GM19035 (cell line): ENCODE results near the gene IGSF21.
"Not testable (repeated sequence)": the region's sequence is repeated elsewhere in the genome, so short reads cannot be mapped to it uniquely, and the experiment has no call there.

Source experiments
- ATAC-seq: cut with Tn5 transposase; IDR thresholded peaks from one replicate; pipeline ENCODE4 v1.9.1; 2021; ENCODE audit not compliant: unreplicated experiment

IGSF21 gene

DNA sequence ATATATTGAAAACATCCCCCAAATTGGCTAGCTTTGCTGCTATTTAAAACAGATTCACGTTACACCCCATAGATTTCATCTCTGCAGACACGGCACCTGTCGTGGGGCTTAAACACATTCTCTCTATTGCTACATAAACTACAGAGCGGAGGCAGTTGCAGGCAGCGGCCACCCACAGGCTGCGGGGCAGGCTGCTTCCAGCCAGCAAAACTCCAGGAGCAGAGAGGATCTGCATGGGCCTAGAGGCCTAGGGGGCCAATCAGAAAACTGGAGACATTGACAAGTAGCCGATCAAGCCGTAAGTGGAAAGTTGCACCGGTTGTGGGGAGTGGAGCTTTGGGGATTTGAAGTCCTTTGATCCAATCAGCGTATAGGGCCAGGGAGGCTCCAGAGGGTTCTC lies 244.1 kb downstream of the IGSF21 start:
- no peak for ATAC-seq

DNA sequence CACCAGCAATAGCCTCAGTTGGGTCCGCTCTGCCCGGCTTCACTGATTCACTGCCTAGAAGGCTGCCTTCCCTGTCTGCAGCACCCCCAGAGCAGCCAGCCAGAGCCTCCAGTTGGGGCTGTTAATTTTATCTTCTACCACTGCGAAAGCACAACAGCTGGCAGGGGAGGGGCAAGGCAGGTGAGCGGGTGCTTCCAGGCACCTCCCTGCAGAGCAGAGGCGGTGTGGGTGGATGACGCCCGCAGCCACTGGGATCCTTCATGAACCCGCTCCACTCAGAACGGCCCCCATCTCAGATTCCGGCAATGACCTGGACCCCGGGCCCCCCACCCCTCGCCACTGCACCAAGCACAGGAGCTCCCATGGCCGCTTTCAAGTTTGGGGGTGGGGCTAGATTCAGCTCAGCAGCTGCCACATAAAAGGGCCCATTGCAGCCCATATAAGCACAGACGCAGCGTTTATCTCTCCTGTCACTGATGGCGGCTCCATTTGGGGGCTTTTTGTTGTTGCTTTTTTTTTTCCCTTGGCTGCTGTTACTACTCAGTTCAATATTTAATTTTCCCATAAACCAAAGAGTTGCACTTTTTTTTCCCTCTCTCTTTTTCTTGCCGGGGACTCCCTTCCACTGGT lies 245.2 kb downstream of the IGSF21 start:
- ATAC-seq: no peak

DNA sequence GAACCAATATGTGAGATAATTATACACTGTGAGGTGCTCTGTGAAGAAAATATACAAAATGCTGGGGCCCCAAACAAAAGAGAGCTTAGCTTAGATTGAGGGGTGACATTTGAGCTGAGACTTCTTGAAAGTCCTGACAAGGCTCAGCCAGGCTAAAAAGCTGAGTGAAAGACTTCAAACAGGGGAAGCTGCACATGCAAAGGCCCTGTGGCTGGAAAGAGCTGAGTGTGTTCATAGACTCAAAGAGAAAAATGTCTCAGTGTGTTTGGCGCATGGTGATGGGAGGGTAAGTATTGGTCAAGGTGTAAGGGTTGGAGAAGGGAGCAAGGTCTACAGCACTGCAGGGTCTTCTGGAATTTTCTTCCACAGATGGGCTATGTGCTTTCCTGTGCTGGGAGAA lies 245.9 kb downstream of the IGSF21 start:
- ATAC-seq: no peak

DNA sequence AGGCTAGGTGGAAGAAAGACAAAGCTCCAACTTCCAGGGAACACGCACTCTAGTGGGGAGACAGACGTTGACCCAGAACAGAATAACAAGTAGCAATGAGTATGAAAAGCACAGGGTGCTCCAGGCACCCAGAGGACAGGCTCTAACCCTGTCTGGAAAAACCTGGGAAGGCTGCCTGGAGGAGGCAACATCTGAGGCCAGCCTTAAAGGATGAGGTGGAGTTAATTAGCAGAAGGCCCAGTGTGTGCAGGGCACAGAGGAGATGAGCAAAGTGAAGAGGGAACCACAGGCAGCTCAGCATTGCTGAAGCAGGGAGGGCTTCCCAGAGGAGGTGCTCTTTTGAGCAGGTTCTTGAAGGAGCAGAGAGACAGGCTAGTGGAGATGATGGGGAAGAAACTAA lies 246.4 kb downstream of the IGSF21 start:
- no peak for ATAC-seq

DNA sequence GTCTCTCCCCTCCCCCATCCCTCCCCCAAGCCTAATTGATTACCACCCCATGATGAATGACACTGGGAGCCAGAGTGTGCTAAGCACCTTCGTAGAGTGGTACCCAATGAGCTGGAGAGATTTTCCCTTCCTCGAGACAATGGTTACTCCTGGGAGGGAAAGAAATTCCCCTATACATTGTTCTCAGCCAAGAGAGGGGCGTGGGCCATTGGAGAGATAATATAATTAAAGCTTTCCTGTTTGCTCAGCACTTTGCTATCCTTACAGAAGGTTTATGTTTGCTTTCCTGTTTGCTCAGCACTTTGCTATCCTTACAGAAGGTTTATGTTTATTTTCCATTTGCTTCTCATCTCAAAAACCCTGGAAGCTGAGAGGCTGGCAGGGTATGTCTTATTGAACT lies 247.0 kb downstream of the IGSF21 start:
- ATAC-seq: no peak

DNA sequence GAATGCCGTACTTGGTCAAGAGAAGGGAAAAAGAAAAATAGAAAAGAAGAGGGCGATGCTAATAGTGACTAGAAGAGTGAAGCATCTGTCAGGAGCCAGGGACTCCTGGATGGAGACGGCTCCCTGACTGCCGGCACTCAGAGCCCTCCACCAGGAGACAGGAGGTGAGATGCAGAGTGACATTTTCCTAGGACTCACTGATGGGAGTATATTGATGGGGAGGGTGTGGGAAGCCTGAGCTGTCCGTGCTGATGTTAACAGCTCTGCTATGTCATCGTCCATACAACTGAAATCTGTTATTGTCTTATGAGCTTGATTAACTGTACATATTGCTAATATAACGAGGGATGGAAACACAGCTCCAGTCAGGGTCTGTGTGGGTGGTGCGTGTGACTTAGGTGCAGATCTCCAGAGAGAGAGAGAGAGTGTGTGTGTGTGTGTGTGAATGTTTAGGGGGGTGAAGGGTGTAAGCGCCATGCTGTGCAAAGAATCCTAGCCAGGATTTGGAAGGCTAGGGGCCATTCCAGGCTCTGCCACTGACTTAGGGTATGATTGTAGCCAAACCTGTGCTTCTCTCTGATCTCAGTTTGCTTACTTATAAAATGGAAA lies 250.1 kb downstream of the IGSF21 start:
- ATAC-seq: no peak

DNA sequence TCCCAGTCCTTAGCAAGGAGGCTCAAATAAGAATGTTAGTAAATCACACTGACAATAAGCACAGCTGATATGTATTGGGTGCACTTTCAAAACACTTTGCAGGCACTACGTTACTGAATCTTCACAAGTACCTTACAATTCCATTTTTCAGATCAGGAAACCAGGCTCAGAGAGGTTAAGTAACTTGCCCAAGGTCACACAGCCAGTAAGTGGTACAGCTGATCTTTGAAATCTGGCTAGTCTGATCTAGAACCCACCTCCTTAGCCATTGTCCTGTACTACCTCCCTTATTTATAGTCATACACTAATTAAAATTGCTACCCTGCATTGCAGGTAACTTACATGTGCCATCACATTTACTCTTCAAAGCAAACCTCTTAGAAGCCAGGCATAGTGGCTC lies 251.0 kb downstream of the IGSF21 start:
- no peak for ATAC-seq

DNA sequence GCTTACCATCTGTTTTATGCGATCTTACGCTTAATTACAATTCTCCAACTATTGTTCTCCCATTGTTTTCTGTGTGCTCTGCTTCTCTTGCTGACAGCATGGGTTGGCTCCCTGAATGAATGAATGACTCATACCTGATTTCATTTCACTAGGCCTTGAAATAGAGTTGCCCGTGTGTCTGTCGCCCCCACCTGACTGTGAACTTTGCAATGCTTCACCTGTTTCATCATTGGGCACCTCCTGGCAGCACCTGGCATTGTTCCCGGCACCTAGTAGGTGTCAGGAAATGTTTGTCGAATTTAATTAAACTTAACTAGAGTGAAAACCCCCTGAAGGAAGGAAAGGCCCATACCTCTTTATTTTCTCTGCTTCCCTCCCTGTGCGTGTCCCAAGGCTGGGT lies 252.7 kb downstream of the IGSF21 start:
- ATAC-seq: no peak

DNA sequence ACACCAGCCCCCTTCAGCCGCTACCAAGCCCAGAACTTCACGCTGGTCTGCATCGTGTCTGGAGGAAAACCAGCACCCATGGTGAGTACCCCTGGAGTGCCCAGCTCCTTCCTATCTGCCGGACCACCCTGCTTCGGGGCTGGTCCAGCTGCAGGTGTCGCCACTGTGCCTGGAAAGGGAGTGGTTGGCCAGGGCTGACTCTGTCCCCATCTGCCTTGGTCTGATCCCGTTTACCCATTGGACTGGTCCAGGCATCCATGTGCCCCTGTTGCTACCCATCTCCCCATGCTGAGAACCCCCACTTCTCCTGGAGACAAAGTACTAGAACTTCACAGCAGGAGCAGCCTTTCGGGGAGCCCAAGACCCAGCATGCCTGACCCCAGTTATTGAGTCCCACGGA lies 254.6 kb downstream of the IGSF21 start:
- no peak for ATAC-seq

DNA sequence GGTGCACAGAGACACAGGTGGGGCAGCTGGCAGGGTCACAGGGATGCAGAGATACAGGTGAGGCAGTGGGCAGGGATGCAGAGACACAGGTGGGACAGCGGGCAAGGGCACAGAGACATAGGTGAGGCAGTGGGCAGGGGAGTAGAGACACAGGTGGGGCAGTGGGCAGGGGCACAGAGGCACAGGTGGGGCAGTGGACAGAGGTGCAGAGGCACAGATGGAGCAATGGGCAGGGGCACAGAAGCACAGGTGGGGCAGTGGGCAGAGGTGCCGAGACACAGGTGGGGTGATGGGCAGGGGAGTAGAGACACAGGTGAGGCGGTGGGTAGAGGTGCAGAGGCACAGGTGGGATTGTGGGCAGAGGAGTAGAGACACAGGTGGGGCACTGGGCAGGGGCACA lies 255.8 kb downstream of the IGSF21 start:
- ATAC-seq: no peak

DNA sequence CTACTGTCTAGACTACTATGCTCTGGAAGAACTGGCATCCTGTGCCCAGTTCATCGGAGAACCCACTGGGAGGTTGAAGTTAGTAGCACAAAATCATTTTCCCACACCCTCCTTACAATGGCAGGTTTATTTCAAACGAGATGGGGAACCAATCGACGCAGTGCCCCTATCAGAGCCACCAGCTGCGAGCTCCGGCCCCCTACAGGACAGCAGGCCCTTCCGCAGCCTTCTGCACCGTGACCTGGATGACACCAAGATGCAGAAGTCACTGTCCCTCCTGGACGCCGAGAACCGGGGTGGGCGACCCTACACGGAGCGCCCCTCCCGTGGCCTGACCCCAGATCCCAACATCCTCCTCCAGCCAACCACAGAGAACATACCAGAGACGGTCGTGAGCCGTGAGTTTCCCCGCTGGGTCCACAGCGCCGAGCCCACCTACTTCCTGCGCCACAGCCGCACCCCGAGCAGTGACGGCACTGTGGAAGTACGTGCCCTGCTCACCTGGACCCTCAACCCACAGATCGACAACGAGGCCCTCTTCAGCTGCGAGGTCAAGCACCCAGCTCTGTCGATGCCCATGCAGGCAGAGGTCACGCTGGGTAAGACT lies 257.6 kb downstream of the IGSF21 start:
- no peak for ATAC-seq

DNA sequence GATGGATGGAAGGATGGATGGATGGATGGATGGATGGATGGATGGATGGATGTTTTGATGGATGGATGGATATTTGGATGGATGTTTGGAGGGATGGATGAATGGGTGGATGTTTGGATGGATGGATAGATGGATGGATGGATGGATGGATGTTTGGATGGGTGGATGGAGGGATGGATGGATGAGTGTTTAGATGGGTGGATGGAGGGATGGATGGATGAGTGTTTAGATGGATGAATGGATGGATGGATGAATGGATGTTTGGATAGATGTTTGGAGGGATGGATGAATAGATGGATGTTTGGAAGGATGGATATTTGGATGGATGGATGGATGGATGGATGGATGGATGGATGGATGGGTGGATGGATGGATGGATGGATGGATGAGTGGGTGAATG lies 264.9 kb downstream of the IGSF21 start:
- not testable (repeated sequence) for ATAC-seq

DNA sequence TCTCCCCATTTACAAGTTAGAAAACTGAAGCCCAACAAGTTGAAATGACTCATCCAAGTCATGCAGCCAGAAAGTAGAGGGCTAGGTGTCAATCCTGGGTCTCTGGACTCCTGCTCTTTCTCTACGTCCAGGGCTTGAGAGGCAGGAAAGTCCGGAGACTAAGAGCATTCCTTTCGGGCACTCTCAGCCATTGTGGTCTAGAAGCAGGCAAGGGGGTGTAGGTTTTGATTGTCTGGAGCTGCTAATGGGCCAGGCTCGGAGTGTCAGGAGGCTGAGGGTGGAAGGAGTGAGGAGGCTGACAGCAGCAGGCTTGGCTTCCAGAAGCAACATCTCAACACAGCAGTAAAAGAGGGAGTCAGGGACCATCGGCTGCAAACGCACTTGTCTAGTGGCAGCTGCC lies 265.6 kb downstream of the IGSF21 start:
- no peak for ATAC-seq

DNA sequence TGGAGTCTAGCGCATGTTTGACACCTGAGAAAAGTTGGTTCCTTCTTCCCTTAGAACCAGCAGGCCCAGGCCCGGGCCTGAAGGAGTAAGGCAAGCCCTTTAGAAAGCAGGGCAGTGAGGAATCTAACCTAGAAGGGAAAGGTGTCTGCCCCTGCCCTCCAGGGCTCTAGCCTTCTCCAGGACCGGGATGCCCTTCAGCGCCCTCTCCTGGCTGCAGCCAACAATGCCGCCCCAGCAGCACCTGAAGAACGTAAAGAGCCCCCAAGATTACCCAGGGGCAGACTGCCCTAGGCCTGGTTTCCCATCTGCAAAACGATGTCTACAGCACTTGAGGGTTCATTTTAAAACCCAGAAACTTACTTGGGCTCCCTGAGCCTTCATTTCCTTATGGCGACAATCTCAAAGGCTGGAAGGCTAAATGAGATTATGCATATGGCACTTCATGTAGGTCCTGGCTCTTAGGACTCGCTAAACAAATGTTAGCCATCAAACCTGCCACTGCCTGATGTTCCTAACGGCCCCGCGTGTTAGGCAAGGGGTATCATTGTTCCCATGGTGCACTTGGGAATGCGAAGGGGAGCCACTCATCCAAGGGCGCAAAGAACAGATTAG lies 266.4 kb downstream of the IGSF21 start:
- no peak for ATAC-seq

DNA sequence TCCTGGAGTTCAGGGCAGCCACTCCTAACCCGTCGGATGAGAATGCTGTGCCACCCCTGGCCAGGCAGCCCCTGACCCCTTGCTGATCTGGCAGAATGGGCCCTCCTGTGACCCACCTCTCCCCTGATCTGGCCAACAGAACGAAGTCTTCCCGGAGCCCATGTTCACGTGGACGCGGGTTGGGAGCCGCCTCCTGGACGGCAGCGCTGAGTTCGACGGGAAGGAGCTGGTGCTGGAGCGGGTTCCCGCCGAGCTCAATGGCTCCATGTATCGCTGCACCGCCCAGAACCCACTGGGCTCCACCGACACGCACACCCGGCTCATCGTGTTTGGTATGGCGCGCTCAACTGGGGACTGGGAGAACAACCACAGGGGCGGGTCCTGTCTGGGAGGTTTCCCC lies 269.1 kb downstream of the IGSF21 start:
- ATAC-seq: no peak

DNA sequence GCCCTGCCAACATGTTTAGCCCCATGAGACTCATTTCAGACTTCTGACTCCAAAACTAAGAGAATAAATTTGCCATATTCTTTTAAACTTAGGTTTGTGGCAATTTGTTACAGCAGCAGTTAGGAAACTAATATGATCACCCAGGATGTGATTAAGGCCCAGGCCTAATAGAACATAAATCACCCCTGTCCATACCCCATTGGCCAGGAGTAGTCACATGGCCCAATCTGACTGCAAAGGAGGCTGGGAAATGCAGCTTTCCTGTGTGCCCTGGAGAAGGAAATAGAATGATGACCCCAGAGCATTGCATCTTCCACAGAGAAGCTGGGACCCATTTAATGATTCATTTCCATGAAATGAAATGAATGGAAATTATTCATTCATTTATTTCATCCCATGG lies 272.7 kb downstream of the IGSF21 start:
- no peak for ATAC-seq

DNA sequence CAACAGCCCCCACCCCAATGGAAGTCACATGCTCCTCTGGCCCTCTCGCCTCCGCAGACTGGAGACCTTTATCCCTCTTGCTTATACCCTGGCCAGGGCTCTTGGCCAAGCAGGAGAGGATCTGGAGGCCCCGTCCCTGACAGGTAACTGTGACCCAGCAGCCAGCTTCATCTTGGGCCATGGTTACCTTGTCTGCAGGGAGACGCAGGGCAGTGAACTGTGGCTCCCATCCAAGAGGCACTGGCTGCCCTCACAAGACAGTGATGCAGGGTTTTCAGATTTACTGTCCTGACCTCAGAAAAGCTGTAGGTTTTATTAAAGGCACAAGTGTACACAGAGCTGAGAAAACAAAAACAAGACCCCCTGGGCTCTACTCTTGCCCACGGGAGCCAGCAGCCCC lies 276.5 kb downstream of the IGSF21 start:
- no peak for ATAC-seq

DNA sequence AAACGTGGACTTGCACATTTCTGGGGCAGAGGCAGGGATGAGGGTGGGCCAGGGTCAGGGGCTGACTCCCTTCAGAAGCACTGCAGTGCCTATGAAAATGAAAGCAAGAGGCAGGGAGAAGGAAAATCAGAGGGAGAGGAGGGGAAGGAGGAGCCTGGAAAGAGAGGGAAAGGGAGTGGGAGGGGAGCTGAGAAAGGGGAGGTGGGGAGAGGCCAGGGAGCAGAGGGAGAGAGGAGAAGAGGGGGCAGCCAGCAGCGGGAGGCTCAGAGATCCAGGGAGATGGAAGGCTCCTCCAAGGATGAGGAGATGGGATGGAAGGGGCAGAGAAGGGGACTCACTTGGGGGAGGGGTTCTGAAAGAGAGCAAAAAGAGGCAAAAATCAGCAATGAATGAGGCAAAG lies 276.9 kb downstream of the IGSF21 start:
- ATAC-seq: no peak

DNA sequence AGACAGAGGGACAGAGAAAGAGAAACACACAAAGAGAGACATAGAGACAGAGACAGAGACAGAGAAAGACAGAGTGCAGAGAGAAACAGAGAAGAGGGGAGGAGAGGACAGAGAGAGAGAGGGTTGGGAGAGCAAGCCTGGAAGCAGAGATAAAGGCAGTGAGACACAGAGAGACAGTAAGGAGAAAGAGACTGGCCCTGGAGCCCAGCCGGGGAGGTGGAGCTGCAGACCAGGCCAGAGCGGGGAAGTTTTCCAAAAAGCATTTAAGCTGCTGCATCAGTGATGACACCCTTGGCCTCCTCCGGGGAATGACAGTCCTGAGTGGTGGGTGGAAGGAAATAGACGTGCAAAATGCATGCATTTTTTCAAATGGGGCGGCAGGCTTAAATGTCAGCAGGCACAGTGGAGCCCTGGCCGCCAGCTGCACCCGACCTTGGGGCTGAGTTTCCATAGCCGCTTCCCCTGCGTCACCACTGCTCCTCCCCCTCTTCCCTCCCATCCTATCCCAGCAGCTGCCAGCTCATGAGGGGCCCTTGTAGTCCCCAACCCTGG lies 277.7 kb downstream of the IGSF21 start:
- no peak for ATAC-seq

DNA sequence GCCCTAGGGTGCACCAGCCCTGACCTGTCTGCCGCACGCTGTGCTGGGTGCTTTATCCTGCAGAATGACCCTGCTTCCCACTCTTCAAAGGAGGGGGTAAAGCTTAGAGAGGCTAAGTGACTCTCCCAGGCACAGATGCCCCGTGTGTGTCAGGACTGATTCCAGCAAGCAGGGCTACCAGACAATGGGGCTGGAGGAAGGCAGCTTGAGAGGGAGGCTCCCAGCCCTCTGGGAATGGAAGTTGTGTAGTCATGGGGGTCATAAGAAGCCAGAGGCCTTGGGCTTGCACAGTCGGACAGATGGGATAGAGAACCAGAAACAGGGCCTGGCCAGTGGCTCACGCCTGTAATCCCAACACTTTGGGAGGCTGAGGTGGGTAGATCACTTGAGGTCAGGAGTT lies 279.0 kb downstream of the IGSF21 start:
- ATAC-seq: no peak

DNA sequence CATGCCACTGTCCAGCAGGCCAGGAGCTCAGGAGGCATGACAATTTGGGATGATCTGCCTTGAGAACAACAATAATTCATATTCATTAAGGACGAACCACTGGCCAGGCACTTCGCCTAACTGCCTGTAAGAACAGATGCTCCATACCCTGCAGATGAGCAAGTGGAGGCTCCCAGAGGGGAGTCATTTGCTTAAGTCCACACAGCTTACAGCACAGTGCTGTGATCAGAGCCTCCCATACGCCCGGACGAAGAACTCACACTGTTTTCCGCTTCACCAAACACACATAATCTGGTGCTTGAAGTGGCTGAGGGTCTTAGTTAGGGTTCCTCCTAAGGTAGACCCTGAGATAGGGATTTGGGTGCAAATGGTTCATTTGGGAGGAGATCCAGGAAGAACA lies 279.7 kb downstream of the IGSF21 start:
- no peak for ATAC-seq

DNA sequence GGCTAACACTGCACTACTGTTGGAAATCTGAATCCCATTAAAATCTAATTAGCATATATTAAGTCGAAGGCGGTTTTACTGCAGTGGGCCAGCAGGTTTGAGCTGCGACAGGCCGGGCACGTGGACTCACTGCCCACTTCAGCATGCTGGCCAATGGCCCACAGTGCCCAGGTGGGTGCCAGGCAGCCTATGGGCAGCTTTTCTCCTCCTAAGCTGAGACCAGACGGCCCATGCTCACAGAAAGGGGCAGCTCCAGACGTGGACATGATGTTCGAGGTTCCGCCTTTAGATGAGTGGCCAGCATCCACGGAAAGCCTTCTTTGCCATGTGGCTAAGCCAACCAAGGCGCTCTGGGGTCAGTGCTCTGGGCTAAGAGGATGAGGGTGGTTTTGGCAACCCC lies 283.4 kb downstream of the IGSF21 start:
- ATAC-seq: no peak
